ENCODE results near the gene TMEM225B. TPM values are rescaled to one million over a fixed set of nuclear protein-coding genes. Genes with fewer than 3 reads are reported as not detected.

The TMEM225B gene
- total RNA-seq, 1 experiment from 2014 or later = 1.3 TPM

DNA sequence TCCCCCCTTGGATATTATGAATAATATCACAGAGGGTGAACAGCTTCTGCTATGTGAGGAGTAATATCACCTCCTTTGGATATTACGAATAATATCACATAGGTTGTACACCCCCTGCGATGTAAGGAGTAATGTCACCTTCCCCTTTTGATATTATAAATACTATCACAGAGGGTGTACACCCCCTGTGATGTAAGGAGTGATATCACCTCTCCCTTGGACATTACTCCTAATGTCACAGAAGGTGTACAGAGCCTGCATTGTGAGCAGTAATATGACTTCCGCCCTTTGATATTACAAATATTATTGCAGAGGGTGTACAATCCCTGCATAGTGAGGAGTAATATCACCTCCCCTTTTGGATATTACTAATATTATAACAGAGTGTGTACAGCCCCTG, 9.2 kb upstream of the TMEM225B start:
- DNase-seq (ENCODE audit: low spot score) = no peak
- no peaks in the 10 kb centered on the region for H3K4me1 ChIP-seq (ENCODE audit: insufficient read depth, low read length, poor library complexity, severe bottlenecking)
- CTCF ChIA-PET = no interaction called here
- POLR2A ChIA-PET (ENCODE audit: low non-redundant PET) = no interaction called here
- TF ChIP-seq EZH2 (IDR thresholded peaks at IDR 0.05; ENCODE audit: borderline replicate concordance, low read depth, low read length, poor library complexity, severe bottlenecking) = no peak
- TF ChIP-seq, protein P1, sequence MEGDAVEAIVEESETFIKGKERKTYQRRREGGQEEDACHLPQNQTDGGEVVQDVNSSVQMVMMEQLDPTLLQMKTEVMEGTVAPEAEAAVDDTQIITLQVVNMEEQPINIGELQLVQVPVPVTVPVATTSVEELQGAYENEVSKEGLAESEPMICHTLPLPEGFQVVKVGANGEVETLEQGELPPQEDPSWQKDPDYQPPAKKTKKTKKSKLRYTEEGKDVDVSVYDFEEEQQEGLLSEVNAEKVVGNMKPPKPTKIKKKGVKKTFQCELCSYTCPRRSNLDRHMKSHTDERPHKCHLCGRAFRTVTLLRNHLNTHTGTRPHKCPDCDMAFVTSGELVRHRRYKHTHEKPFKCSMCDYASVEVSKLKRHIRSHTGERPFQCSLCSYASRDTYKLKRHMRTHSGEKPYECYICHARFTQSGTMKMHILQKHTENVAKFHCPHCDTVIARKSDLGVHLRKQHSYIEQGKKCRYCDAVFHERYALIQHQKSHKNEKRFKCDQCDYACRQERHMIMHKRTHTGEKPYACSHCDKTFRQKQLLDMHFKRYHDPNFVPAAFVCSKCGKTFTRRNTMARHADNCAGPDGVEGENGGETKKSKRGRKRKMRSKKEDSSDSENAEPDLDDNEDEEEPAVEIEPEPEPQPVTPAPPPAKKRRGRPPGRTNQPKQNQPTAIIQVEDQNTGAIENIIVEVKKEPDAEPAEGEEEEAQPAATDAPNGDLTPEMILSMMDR (conservative IDR thresholded peaks at IDR 0.05; ENCODE audit: low read depth, low read length) = no peak
- H3K27me3 ChIP-seq (replicated peaks; ENCODE audit: insufficient read depth, low read depth, low read length, poor library complexity) = peaks cover 6% of the 10 kb centered on the region
- H3K9me3 ChIP-seq (ENCODE audit: low read depth, low read length, poor library complexity, severe bottlenecking) = no peaks in the 10 kb centered on the region
- H3K4me3 ChIP-seq (ENCODE audit: low read depth, low read length, poor library complexity, severe bottlenecking) = no peak overlapping the region
- H3K36me3 ChIP-seq (ENCODE audit: insufficient read depth, low read length, poor library complexity, severe bottlenecking) = no peaks in the 10 kb centered on the region
- intact Hi-C loops (cut with micrococcal nuclease; ENCODE audit: unreplicated experiment) = no loop called here
- no peak overlapping the region for H3K27ac ChIP-seq (ENCODE audit: low read depth, low read length, poor library complexity, severe bottlenecking)
- BruUV-seq (replicated peaks) = no TSS peak

DNA sequence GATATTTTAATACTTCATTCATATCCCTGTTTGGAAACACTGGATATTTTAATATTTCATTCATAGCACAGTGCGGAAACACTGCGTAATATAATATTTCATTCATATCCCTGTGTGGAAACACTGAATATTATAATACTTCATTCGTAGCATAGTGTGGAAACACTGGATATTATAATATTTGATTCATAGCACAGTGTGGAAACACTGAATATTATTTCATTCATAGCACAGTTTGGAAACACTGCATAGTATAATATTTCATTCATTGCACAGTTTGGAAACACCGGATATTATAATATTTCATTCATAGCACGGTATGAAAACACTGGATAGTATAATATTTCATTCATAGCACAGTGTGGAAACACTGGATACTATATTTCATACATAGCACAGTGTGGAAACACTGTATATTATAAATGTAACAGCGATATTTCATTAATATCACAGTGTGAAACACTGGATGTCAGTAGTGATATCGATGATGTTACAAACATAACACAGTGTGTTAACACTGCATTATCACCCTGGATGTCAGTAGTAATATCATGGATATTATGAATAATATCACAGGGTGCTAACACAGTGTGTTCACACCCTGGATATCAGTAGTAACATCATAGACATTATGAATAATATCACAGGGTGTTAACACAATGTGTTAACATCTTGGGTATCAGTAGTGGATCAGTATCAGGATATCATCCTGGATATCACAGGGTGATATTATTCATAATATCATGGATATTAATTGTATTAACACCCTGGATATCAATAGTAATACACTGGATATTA, 2.9 kb upstream of the TMEM225B start:
- Histone ChIP-seq H3K36me3 (ENCODE audit: insufficient read depth, low read length, poor library complexity, severe bottlenecking) (no peaks in the 10 kb centered on the region), H3K4me3 (ENCODE audit: low read depth, low read length, poor library complexity, severe bottlenecking) (no peak overlapping the region), H3K27me3 (replicated peaks; ENCODE audit: insufficient read depth, low read depth, low read length, poor library complexity) (no peaks in the 10 kb centered on the region), H3K27ac (ENCODE audit: low read depth, low read length, poor library complexity, severe bottlenecking) (no peak overlapping the region), H3K4me1 (ENCODE audit: insufficient read depth, low read length, poor library complexity, severe bottlenecking) (no peaks in the 10 kb centered on the region), H3K9me3 (ENCODE audit: low read depth, low read length, poor library complexity, severe bottlenecking) (no peaks in the 10 kb centered on the region)
- ChIA-PET POLR2A (ENCODE audit: low non-redundant PET) (no interaction called here), CTCF (no interaction called here)
- no TSS peak for BruUV-seq (replicated peaks)
- no peak for DNase-seq (ENCODE audit: low spot score)
- TF ChIP-seq, protein P1 (conservative IDR thresholded peaks at IDR 0.05; ENCODE audit: low read depth, low read length) = no peak
- no peak for TF ChIP-seq EZH2 (IDR thresholded peaks at IDR 0.05; ENCODE audit: borderline replicate concordance, low read depth, low read length, poor library complexity, severe bottlenecking)
- intact Hi-C loops (cut with micrococcal nuclease; ENCODE audit: unreplicated experiment) = no loop called here

DNA sequence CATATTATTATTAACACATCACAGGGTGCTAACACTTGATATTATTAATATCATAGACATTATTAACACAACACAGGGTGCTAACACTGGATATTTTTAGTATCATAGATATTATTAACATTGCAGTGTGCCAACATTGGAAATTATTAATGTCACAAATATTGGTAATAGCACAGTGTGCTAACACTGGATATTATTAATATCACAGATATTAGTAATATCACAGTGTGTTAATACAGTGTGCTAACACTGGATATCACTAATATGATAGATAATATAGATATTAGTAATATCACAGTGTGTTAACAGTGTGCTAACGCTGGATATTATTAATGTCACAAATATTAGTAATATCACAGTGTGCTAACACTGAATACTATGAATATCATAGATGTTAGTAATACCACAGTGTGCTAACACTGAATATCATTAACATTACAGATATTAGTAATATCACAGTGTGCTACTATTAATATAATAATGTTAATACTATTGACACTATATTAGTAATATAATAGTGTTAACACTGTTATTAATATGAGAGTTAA, 1.6 kb upstream of the TMEM225B start:
- DNase-seq (ENCODE audit: low spot score) = no peak
- BruUV-seq (replicated peaks) = no TSS peak
- H3K27me3 ChIP-seq (replicated peaks; ENCODE audit: insufficient read depth, low read depth, low read length, poor library complexity) = no peaks in the 10 kb centered on the region
- H3K36me3 ChIP-seq (ENCODE audit: insufficient read depth, low read length, poor library complexity, severe bottlenecking) = no peaks in the 10 kb centered on the region
- CTCF ChIA-PET = no interaction called here
- no peak for TF ChIP-seq EZH2 (IDR thresholded peaks at IDR 0.05; ENCODE audit: borderline replicate concordance, low read depth, low read length, poor library complexity, severe bottlenecking)
- TF ChIP-seq, protein P1 (conservative IDR thresholded peaks at IDR 0.05; ENCODE audit: low read depth, low read length) = no peak
- H3K27ac ChIP-seq (ENCODE audit: low read depth, low read length, poor library complexity, severe bottlenecking) = no peak overlapping the region
- H3K4me1 ChIP-seq (ENCODE audit: insufficient read depth, low read length, poor library complexity, severe bottlenecking) = no peaks in the 10 kb centered on the region
- H3K4me3 ChIP-seq (ENCODE audit: low read depth, low read length, poor library complexity, severe bottlenecking) = no peak overlapping the region
- POLR2A ChIA-PET (ENCODE audit: low non-redundant PET) = no interaction called here
- H3K9me3 ChIP-seq (ENCODE audit: low read depth, low read length, poor library complexity, severe bottlenecking) = no peaks in the 10 kb centered on the region
- intact Hi-C loops (cut with micrococcal nuclease; ENCODE audit: unreplicated experiment) = no loop called here
